ENCODE measurements around the gene UGT3A2. TPM values are rescaled to one million over a fixed set of nuclear protein-coding genes. Genes with fewer than 3 reads are reported as not detected.

UGT3A2 gene
- total RNA-seq, 1 experiment from 2014 or later, result 529 TPM

- POLR2A ChIA-PET (ENCODE audit: low non-redundant PET), result interaction anchor here (0.9 kb wide), 1 partner anchor 10 kb away, joined by 3 read pairs; no protein-coding TSS in a partner anchor
- no peaks in the 10 kb centered on the region for H3K27me3 ChIP-seq (replicated peaks; ENCODE audit: insufficient read depth, low read depth, low read length, poor library complexity)
- CTCF ChIA-PET, result no interaction called here
These were observed 10.7 kb downstream of the UGT3A2 start for GRCh38 chr5:36055984-36056383.

GRCh38 chr5:36054647-36055046, 12.0 kb downstream of the UGT3A2 start:
- CTCF ChIA-PET, result no interaction called here
- POLR2A ChIA-PET (ENCODE audit: low non-redundant PET), result interaction anchor here (0.6 kb wide), 1 partner anchor 339 kb away, joined by 15 read pairs; no protein-coding TSS in a partner anchor

More at GRCh38 chr5:36055984-36056383, 10.7 kb downstream of the UGT3A2 start:
- intact Hi-C loops (cut with micrococcal nuclease; ENCODE audit: unreplicated experiment), result no loop called here
- no peak for TF ChIP-seq CTCF (conservative IDR thresholded peaks at IDR 0.05; ENCODE audit: low read depth, low read length)
- no peak for TF ChIP-seq EZH2 (IDR thresholded peaks at IDR 0.05; ENCODE audit: borderline replicate concordance, low read depth, low read length, poor library complexity, severe bottlenecking)
- Histone ChIP-seq H3K27ac (ENCODE audit: low read depth, low read length, poor library complexity, severe bottlenecking) (peak overlapping the region; percentile 55), H3K4me1 (ENCODE audit: insufficient read depth, low read length, poor library complexity, severe bottlenecking) (peaks cover 61% of the 10 kb centered on the region), H3K4me3 (ENCODE audit: low read depth, low read length, poor library complexity, severe bottlenecking) (no peak overlapping the region), H3K36me3 (ENCODE audit: insufficient read depth, low read length, poor library complexity, severe bottlenecking) (peaks cover 88% of the 10 kb centered on the region), H3K9me3 (ENCODE audit: low read depth, low read length, poor library complexity, severe bottlenecking) (no peaks in the 10 kb centered on the region)
- DNase-seq (ENCODE audit: low spot score), result no peak
- BruUV-seq (replicated peaks), result no TSS peak

GRCh38 chr5:36052538-36052937, 14.1 kb downstream of the UGT3A2 start:
- H3K36me3 ChIP-seq (ENCODE audit: insufficient read depth, low read length, poor library complexity, severe bottlenecking), result peaks cover 92% of the 10 kb centered on the region
- no peaks in the 10 kb centered on the region for H3K27me3 ChIP-seq (replicated peaks; ENCODE audit: insufficient read depth, low read depth, low read length, poor library complexity)
- intact Hi-C loops (cut with micrococcal nuclease; ENCODE audit: unreplicated experiment), result no loop called here
- DNase-seq (ENCODE audit: low spot score), result no peak
- ChIA-PET CTCF (no interaction called here), POLR2A (ENCODE audit: low non-redundant PET) (no interaction called here)
- no TSS peak for BruUV-seq (replicated peaks)
- TF ChIP-seq CTCF (conservative IDR thresholded peaks at IDR 0.05; ENCODE audit: low read depth, low read length) (no peak), EZH2 (IDR thresholded peaks at IDR 0.05; ENCODE audit: borderline replicate concordance, low read depth, low read length, poor library complexity, severe bottlenecking) (no peak)
- peaks cover 39% of the 10 kb centered on the region for H3K4me1 ChIP-seq (ENCODE audit: insufficient read depth, low read length, poor library complexity, severe bottlenecking)
- H3K4me3 ChIP-seq (ENCODE audit: low read depth, low read length, poor library complexity, severe bottlenecking), result no peak overlapping the region
- no peaks in the 10 kb centered on the region for H3K9me3 ChIP-seq (ENCODE audit: low read depth, low read length, poor library complexity, severe bottlenecking)
- H3K27ac ChIP-seq (ENCODE audit: low read depth, low read length, poor library complexity, severe bottlenecking), result no peak overlapping the region

More at GRCh38 chr5:36054647-36055046, 12.0 kb downstream of the UGT3A2 start:
- no peak for TF ChIP-seq CTCF (conservative IDR thresholded peaks at IDR 0.05; ENCODE audit: low read depth, low read length)
- no peak for TF ChIP-seq EZH2 (IDR thresholded peaks at IDR 0.05; ENCODE audit: borderline replicate concordance, low read depth, low read length, poor library complexity, severe bottlenecking)
- no TSS peak for BruUV-seq (replicated peaks)
- intact Hi-C loops (cut with micrococcal nuclease; ENCODE audit: unreplicated experiment), result no loop called here
- no peaks in the 10 kb centered on the region for H3K27me3 ChIP-seq (replicated peaks; ENCODE audit: insufficient read depth, low read depth, low read length, poor library complexity)
- H3K27ac ChIP-seq (ENCODE audit: low read depth, low read length, poor library complexity, severe bottlenecking), result peak overlapping the region; percentile 40
- peaks cover 91% of the 10 kb centered on the region for H3K36me3 ChIP-seq (ENCODE audit: insufficient read depth, low read length, poor library complexity, severe bottlenecking)
- no peak for DNase-seq (ENCODE audit: low spot score)
- H3K4me3 ChIP-seq (ENCODE audit: low read depth, low read length, poor library complexity, severe bottlenecking), result no peak overlapping the region
- H3K4me1 ChIP-seq (ENCODE audit: insufficient read depth, low read length, poor library complexity, severe bottlenecking), result peaks cover 47% of the 10 kb centered on the region
- no peaks in the 10 kb centered on the region for H3K9me3 ChIP-seq (ENCODE audit: low read depth, low read length, poor library complexity, severe bottlenecking)

All from A673 (cell line).